Measurements from ENCODE around the gene EPDR1.

GRCh38 chr7:37984750-37985390 lies 64.4 kb downstream of the EPDR1 start:
- TF ChIP-seq POLR2A (IDR thresholded peaks at IDR 0.05; ENCODE audit: low read length) (no peak), GATA1 (IDR thresholded peaks at IDR 0.05; ENCODE audit: low read depth, low read length) (no peak)

Data from erythroblast (primary cell).